H9 (cell line): ENCODE results near the gene NUDT21. TPM values are rescaled to one million over a fixed set of nuclear protein-coding genes. Genes with fewer than 3 reads are reported as not detected.

ENCODE experiments used
- DNase-seq: peaks from one replicate; pipeline ENCODE4 v3.0.0-alpha.2; 2017
- H2AFZ ChIP-seq: one replicate; pipeline ENCODE4 v1.6.1; 2013; ENCODE audit warnings: mild to moderate bottlenecking, low read length, control low read depth, moderate library complexity
- H2AK5ac ChIP-seq: 2 replicates; pipeline ENCODE4 v1.6.1; 2013; ENCODE audit warnings: low read length, control low read depth, mixed read lengths; ENCODE audit not compliant: insufficient read length
- H2BK120ac ChIP-seq: one replicate; pipeline ENCODE4 v1.6.1; 2013; ENCODE audit warnings: low read depth, mild to moderate bottlenecking, low read length, control low read depth, inconsistent platforms; ENCODE audit not compliant: poor library complexity, severe bottlenecking
- H2BK12ac ChIP-seq: 2 replicates; pipeline ENCODE4 v1.6.1; 2013; ENCODE audit warnings: low read length, control low read depth, mixed read lengths, low read depth; ENCODE audit not compliant: insufficient read length
- H2BK15ac ChIP-seq: 2 replicates; pipeline ENCODE4 v1.6.1; 2013; ENCODE audit warnings: low read depth, low read length, control low read depth
- H2BK20ac ChIP-seq: one replicate; pipeline ENCODE4 v1.6.1; 2013; ENCODE audit warnings: low read depth, mild to moderate bottlenecking, low read length, control low read depth, inconsistent platforms; ENCODE audit not compliant: poor library complexity, severe bottlenecking
- H2BK5ac ChIP-seq: 2 replicates; pipeline ENCODE4 v1.6.1; 2013; ENCODE audit warnings: low read length, control low read depth, mixed read lengths; ENCODE audit not compliant: insufficient read length
- H3K14ac ChIP-seq: 2 replicates; pipeline ENCODE4 v1.6.1; 2013; ENCODE audit warnings: low read length, control low read depth; ENCODE audit not compliant: insufficient read depth
- H3K18ac ChIP-seq: 2 replicates; pipeline ENCODE4 v1.6.1; 2013; ENCODE audit warnings: low read depth, mild to moderate bottlenecking, mixed read lengths, low read length, control low read depth; ENCODE audit not compliant: insufficient read length
- H3K23ac ChIP-seq: 2 replicates; pipeline ENCODE4 v1.6.1; 2013; ENCODE audit warnings: low read length, control low read depth, mixed read lengths, low read depth; ENCODE audit not compliant: insufficient read length
- H3K23me2 ChIP-seq: 2 replicates; pipeline ENCODE4 v1.6.1; 2013; ENCODE audit warnings: low read depth, mild to moderate bottlenecking, mixed read lengths, low read length, control low read depth; ENCODE audit not compliant: insufficient read length, poor library complexity, severe bottlenecking
- H3K27ac ChIP-seq: 2 replicates; pipeline ENCODE4 v1.5.1; 2013; ENCODE audit warnings: low read length, control low read depth, mixed read lengths, low read depth; ENCODE audit not compliant: insufficient read length
- H3K27me3 ChIP-seq: 2 replicates; pipeline ENCODE4 v1.6.1; 2013; ENCODE audit warnings: low read length, control low read depth, inconsistent platforms; ENCODE audit not compliant: insufficient read depth
- H3K4ac ChIP-seq: 2 replicates; pipeline ENCODE4 v1.6.1; 2013; ENCODE audit warnings: low read depth, mild to moderate bottlenecking, control low read depth, inconsistent platforms, low read length, moderate library complexity
- H3K4me1 ChIP-seq: 2 replicates; pipeline ENCODE4 v1.6.1; 2013; ENCODE audit warnings: low read length, control low read depth, inconsistent platforms; ENCODE audit not compliant: insufficient read depth
- H3K4me2 ChIP-seq: 2 replicates; pipeline ENCODE4 v1.6.1; 2013; ENCODE audit warnings: low read length, control low read depth, mixed read lengths; ENCODE audit not compliant: insufficient read length, insufficient read depth
- H3K56ac ChIP-seq: 2 replicates; pipeline ENCODE4 v1.6.1; 2013; ENCODE audit warnings: low read depth, mild to moderate bottlenecking, mixed read lengths, low read length, control low read depth; ENCODE audit not compliant: insufficient read length
- H3K79me1 ChIP-seq: 2 replicates; pipeline ENCODE4 v1.6.1; 2013; ENCODE audit warnings: low read depth, mild to moderate bottlenecking, moderate library complexity, low read length, control low read depth, inconsistent platforms; ENCODE audit not compliant: insufficient read depth, poor library complexity, severe bottlenecking
- H3K79me2 ChIP-seq: 2 replicates; pipeline ENCODE4 v1.6.1; 2013; ENCODE audit warnings: low read length, control low read depth, inconsistent platforms; ENCODE audit not compliant: insufficient read depth
- H3K9ac ChIP-seq: 2 replicates; pipeline ENCODE4 v1.6.1; 2013; ENCODE audit warnings: low read length, control low read depth, mixed read lengths; ENCODE audit not compliant: insufficient read length; ENCODE audit errors: extremely low read depth
- H3K9me3 ChIP-seq: one replicate; pipeline ENCODE4 v1.6.1; 2013; ENCODE audit warnings: low read depth, low read length, inconsistent platforms; ENCODE audit not compliant: control insufficient read depth
- H3T11ph ChIP-seq: one replicate; pipeline ENCODE4 v1.6.1; 2013; ENCODE audit warnings: mild to moderate bottlenecking, low read length, control low read depth, inconsistent platforms
- H4K20me1 ChIP-seq: one replicate; pipeline ENCODE4 v1.6.1; 2013; ENCODE audit not compliant: control insufficient read depth, insufficient read length, insufficient read depth
- H4K5ac ChIP-seq: 2 replicates; pipeline ENCODE4 v1.6.1; 2013; ENCODE audit warnings: low read depth, mild to moderate bottlenecking, mixed read lengths, low read length, control low read depth; ENCODE audit not compliant: insufficient read length
- H4K8ac ChIP-seq: replicated peaks from 2 replicates; pipeline ENCODE4 v1.6.1; 2013; ENCODE audit warnings: low read length, control low read depth, mixed read lengths, low read depth; ENCODE audit not compliant: insufficient read length
- H4K91ac ChIP-seq: 2 replicates; pipeline ENCODE4 v1.6.1; 2013; ENCODE audit warnings: low read depth, mild to moderate bottlenecking, moderate library complexity, mixed read lengths, low read length, control low read depth; ENCODE audit not compliant: insufficient read length
- H3K27ac Mint-ChIP-seq, 3 experiments: 2 replicates in 2 of 3; 3 replicates in 1 of 3; pipeline ENCODE4 v1.8.0; 2020 to 2021; ENCODE audit warnings: mixed read lengths in 3 of 3, mild to moderate bottlenecking in 1 of 3, moderate library complexity in 1 of 3
- H3K27me3 Mint-ChIP-seq: 2 replicates; pipeline ENCODE4 v1.8.0; 2021; ENCODE audit warnings: low read depth, mild to moderate bottlenecking, moderate library complexity, mixed read lengths
- H3K36me3 Mint-ChIP-seq, 3 experiments: 2 replicates in 2 of 3; 3 replicates in 1 of 3; pipeline ENCODE4 v1.8.0; 2020 to 2021; ENCODE audit warnings: low read depth in 3 of 3, mixed read lengths in 3 of 3; ENCODE audit not compliant: insufficient read depth in 1 of 3
- H3K4me1 Mint-ChIP-seq, 2 experiments: 2 replicates each; pipeline ENCODE4 v1.8.0; 2020; ENCODE audit warnings: mixed read lengths in 2 of 2
- H3K4me3 Mint-ChIP-seq, 2 experiments: 2 replicates in 1 of 2; 3 replicates in 1 of 2; pipeline ENCODE4 v1.8.0; 2020 to 2021; ENCODE audit warnings: mild to moderate bottlenecking in 2 of 2, mixed read lengths in 2 of 2, moderate library complexity in 1 of 2
- H3K9me3 Mint-ChIP-seq, 2 experiments: 2 replicates in 1 of 2; 3 replicates in 1 of 2; pipeline ENCODE4 v1.8.0; 2020; ENCODE audit warnings: mild to moderate bottlenecking in 2 of 2, mixed read lengths in 2 of 2, moderate library complexity in 1 of 2
- WGBS: extraction: QIAGEN DNeasy Blood & Tissue Kit; methylation state at CpG from one replicate; pipeline ENCODE4 v1.1.7; 2013; ENCODE audit warnings: missing lambda C conversion rate, low lambda C conversion rate, mixed read lengths; ENCODE audit not compliant: insufficient read length; ENCODE audit errors: extremely low coverage; 5-methylcytosine and 5-hydroxymethylcytosine counted together
- total RNA-seq: library from RNA; stranded (reverse); gene quantifications from 2 replicates; pipeline ENCODE4 v1.2.1, GENCODE V29; 2021
- TF ChIP-seq, protein P1 (sequence below): fragments of 200-600 bp; sonication (generic); conservative IDR thresholded peaks from 3 replicates; pipeline ENCODE4 v1.8.0; 2021; ENCODE audit warnings: antibody characterized with exemption, mild to moderate bottlenecking

The NUDT21 gene
- total RNA-seq, 1 experiment from 2014 or later: 276 TPM

DNA sequence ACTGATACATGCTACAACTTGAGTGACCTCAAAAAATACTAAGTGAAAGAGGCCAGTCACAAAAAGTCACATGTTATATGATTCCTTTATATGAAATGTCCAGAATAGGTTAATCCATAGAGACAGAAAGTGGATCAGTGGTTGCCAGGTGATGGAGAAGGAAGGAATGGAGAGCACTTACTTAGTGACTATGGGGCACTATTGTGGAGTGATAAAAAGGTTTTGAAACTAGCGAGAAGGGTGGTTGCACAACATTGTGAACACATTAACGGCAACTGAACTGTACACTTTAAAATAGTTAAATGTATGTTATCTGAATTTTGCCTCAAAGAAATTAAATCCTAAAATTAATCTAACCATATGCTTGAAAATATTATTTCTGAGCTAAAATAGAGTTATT is 51.6 kb downstream of the NUDT21 start:
- no peak overlapping the region for H2BK15ac ChIP-seq
- H3K27ac Mint-ChIP-seq: no peak overlapping the region
- no peaks in the 10 kb centered on the region for H3K9me3 ChIP-seq
- H3K9me3 Mint-ChIP-seq: peaks cover 2 to 3% of the 10 kb centered on the region in 2 experiments; a peak in 3 of 5 replicates
- H3K56ac ChIP-seq: no peak overlapping the region
- peaks cover 19 to 46% (median 40%) of the 10 kb centered on the region in 3 experiments for H3K36me3 Mint-ChIP-seq
- H4K20me1 ChIP-seq: no peaks in the 10 kb centered on the region
- H2BK5ac ChIP-seq: no peak overlapping the region
- WGBS: no CpG with 5 or more reads among the region's 2 CpGs
- no peak overlapping the region for H2BK120ac ChIP-seq
- no peak overlapping the region for H4K91ac ChIP-seq
- H3K4me3 Mint-ChIP-seq: no peak overlapping the region
- H3K27me3 Mint-ChIP-seq: no peaks in the 10 kb centered on the region
- no peaks in the 10 kb centered on the region for H3K4me1 Mint-ChIP-seq
- no peaks in the 10 kb centered on the region for H3K23me2 ChIP-seq
- no peak overlapping the region for H3K27ac ChIP-seq
- no peaks in the 10 kb centered on the region for H3K4me1 ChIP-seq
- no peaks in the 10 kb centered on the region for H3K79me2 ChIP-seq
- no peaks in the 10 kb centered on the region for H3K79me1 ChIP-seq
- H3K14ac ChIP-seq: no peak overlapping the region
- no peak overlapping the region for H3K4ac ChIP-seq
- no peak overlapping the region for H3K18ac ChIP-seq
- H4K5ac ChIP-seq: no peak overlapping the region
- TF ChIP-seq, protein P1, sequence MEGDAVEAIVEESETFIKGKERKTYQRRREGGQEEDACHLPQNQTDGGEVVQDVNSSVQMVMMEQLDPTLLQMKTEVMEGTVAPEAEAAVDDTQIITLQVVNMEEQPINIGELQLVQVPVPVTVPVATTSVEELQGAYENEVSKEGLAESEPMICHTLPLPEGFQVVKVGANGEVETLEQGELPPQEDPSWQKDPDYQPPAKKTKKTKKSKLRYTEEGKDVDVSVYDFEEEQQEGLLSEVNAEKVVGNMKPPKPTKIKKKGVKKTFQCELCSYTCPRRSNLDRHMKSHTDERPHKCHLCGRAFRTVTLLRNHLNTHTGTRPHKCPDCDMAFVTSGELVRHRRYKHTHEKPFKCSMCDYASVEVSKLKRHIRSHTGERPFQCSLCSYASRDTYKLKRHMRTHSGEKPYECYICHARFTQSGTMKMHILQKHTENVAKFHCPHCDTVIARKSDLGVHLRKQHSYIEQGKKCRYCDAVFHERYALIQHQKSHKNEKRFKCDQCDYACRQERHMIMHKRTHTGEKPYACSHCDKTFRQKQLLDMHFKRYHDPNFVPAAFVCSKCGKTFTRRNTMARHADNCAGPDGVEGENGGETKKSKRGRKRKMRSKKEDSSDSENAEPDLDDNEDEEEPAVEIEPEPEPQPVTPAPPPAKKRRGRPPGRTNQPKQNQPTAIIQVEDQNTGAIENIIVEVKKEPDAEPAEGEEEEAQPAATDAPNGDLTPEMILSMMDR: no peak
- H3K9ac ChIP-seq: no peak overlapping the region
- no peak for DNase-seq
- H3K4me2 ChIP-seq: no peak overlapping the region
- no peak overlapping the region for H3K23ac ChIP-seq
- no peak overlapping the region for H4K8ac ChIP-seq
- no peak overlapping the region for H3T11ph ChIP-seq
- H3K27me3 ChIP-seq: no peaks in the 10 kb centered on the region
- H2AFZ ChIP-seq: no peak overlapping the region
- no peak overlapping the region for H2AK5ac ChIP-seq
- no peak overlapping the region for H2BK20ac ChIP-seq
- no peak overlapping the region for H2BK12ac ChIP-seq
